Kidney (tissue), 14 donors: ENCODE results near the gene ETV7. TPM values are rescaled to one million over a fixed set of nuclear protein-coding genes. Genes with fewer than 3 reads are reported as not detected.
A peak's percentile ranks its signal among the peaks of the same experiment; 100 is the strongest.

ENCODE experiments used
- DNase-seq, 5 donors: peaks; one replicate each; pipeline ENCODE4 v3.0.0-alpha.2; 2013 to 2020
- FAIRE-seq: peaks from 2 replicates; lab custom pipeline; 2012; peaks lifted over from hg19 to GRCh38; lab: Jason Lieb, UNC
- H3K27ac ChIP-seq, 2 donors: one replicate each; pipeline ENCODE4 v1.7.0; 2013; ENCODE audit warnings: low read depth in 2 of 2, low read length in 2 of 2, inconsistent platforms in 1 of 2
- H3K27me3 ChIP-seq: one replicate; pipeline ENCODE4 v1.7.1; 2013; ENCODE audit warnings: low read length, inconsistent platforms; ENCODE audit not compliant: control insufficient read depth, insufficient read depth
- H3K36me3 ChIP-seq, 3 donors: one replicate each; pipeline versions ENCODE4 v1.7.0 to v1.7.1; 2013; ENCODE audit warnings: low read length in 3 of 3, control low read depth in 1 of 3, inconsistent platforms in 1 of 3; ENCODE audit not compliant: insufficient read depth in 3 of 3, control insufficient read depth in 2 of 3
- H3K4me1 ChIP-seq, 3 donors: one replicate each; pipeline versions ENCODE4 v1.7.0 to v1.7.1; 2013; ENCODE audit warnings: low read length in 3 of 3, inconsistent platforms in 1 of 3, low read depth in 1 of 3; ENCODE audit not compliant: control insufficient read depth in 2 of 3, insufficient read depth in 2 of 3
- H3K4me3 ChIP-seq, 3 donors: one replicate each; pipeline versions ENCODE4 v1.7.0 to v1.8.1; 2013; ENCODE audit warnings: low read length in 3 of 3, control low read depth in 1 of 3, inconsistent platforms in 1 of 3
- H3K9ac ChIP-seq, 3 donors: one replicate each; pipeline versions ENCODE4 v1.7.0 to v1.7.1; 2013; ENCODE audit warnings: low read length in 3 of 3, control low read depth in 1 of 3, inconsistent platforms in 1 of 3
- H3K9me3 ChIP-seq, 3 donors: one replicate each; pipeline versions ENCODE4 v1.7.0 to v1.7.1; 2013; ENCODE audit warnings: low read length in 3 of 3, control low read depth in 1 of 3, inconsistent platforms in 1 of 3; ENCODE audit not compliant: control insufficient read depth in 2 of 3, insufficient read depth in 1 of 3
- CTCF ChIP-seq: IDR thresholded peaks from 3 replicates; pipeline ENCODE4 v1.5.1; 2012; ENCODE audit warnings: mild to moderate bottlenecking, moderate library complexity, borderline replicate concordance; ENCODE audit not compliant: insufficient read depth; ENCODE audit errors: extremely low read depth
- intact Hi-C: fragments of 100-400 bp; cut with DNase I; formaldehyde crosslinking; loops from one replicate; pipeline ENCODE4 v1.11.1; 2022
- polyA plus RNA-seq: library from polyadenylated mRNA; stranded (reverse); fragments of 350-450 nt; fragmentation: Illumina TruSeq; extraction: RNeasy Lipid Tissue Mini Kit (QIAGEN cat#74804); gene quantifications from one replicate; pipeline ENCODE4 v1.2.3, GENCODE V29; 2014; ENCODE audit warnings: low read depth, low replicate concordance; ENCODE audit not compliant: insufficient read depth
- total RNA-seq: library from RNA; stranded (reverse); fragmentation: NEBNext Ultra II Directional; extraction: Animal tissue kit (Norgen Biotek cat#: 25700); gene quantifications from one replicate; pipeline ENCODE4 v1.2.1, GENCODE V29; 2021
- donor health status: control.
- donor health status: control.
- donor health status: control.
- donor health status: control.
- donor health status: control.
- donor health status: DM: yes; HTN: yes; CAD: no.
- donor health status: Normal renal cell carcinoma (clear cell type).

Gene ETV7
- total and polyA plus RNA-seq, 2 donors from 2014 or later: 0.99 to 4.6 TPM

GRCh38 chr6:36333931-36334725 is 53.3 kb downstream of the ETV7 start:
- H3K9ac ChIP-seq: no peak overlapping the region
- no peaks in the 10 kb centered on the region for H3K27me3 ChIP-seq
- H3K4me1 ChIP-seq: no peaks in the 10 kb centered on the region
- intact Hi-C loops: no loop called here
- FAIRE-seq (no peak), DNase-seq (peak in 1 of 5 donors; percentile 41)
- TF ChIP-seq CTCF: no peak
- no peaks in the 10 kb centered on the region for H3K9me3 ChIP-seq
- no peak overlapping the region for H3K27ac ChIP-seq
- H3K36me3 ChIP-seq: no peaks in the 10 kb centered on the region
- no peak overlapping the region for H3K4me3 ChIP-seq

GRCh38 chr6:36333171-36333895 is 54.1 kb downstream of the ETV7 start:
- Histone ChIP-seq H3K9ac (no peak overlapping the region), H3K27me3 (no peaks in the 10 kb centered on the region), H3K36me3 (no peaks in the 10 kb centered on the region), H3K4me3 (no peak overlapping the region), H3K4me1 (no peaks in the 10 kb centered on the region), H3K9me3 (no peaks in the 10 kb centered on the region), H3K27ac (no peak overlapping the region)
- intact Hi-C loops: no loop called here
- DNase-seq (no peak), FAIRE-seq (no peak)
- TF ChIP-seq CTCF: no peak

GRCh38 chr6:36331381-36331780 is 56.1 kb downstream of the ETV7 start:
- TF ChIP-seq CTCF: no peak
- no peak for FAIRE-seq
- Histone ChIP-seq H3K36me3 (no peaks in the 10 kb centered on the region), H3K9ac (no peak overlapping the region), H3K27me3 (no peaks in the 10 kb centered on the region), H3K9me3 (no peaks in the 10 kb centered on the region), H3K27ac (no peak overlapping the region), H3K4me1 (no peaks in the 10 kb centered on the region), H3K4me3 (no peak overlapping the region)
- intact Hi-C loops: no loop called here
- no peak for DNase-seq
